Measurements from ENCODE around the gene PTPRG.
"Not testable (repeated sequence)": the region's sequence is repeated elsewhere in the genome, so short reads cannot be mapped to it uniquely, and the experiment has no call there.

PTPRG gene

GRCh38 chr3:61748288-61748687 lies 186.9 kb downstream of the PTPRG start:
- DNase-seq (ENCODE audit: low read depth in 1 of 2, low spot score in 1 of 2): no peak

- no peak for DNase-seq (ENCODE audit: low read depth in 1 of 2, low spot score in 1 of 2)
These were observed 189.4 kb downstream of the PTPRG start for GRCh38 chr3:61750766-61751165.

DNA sequence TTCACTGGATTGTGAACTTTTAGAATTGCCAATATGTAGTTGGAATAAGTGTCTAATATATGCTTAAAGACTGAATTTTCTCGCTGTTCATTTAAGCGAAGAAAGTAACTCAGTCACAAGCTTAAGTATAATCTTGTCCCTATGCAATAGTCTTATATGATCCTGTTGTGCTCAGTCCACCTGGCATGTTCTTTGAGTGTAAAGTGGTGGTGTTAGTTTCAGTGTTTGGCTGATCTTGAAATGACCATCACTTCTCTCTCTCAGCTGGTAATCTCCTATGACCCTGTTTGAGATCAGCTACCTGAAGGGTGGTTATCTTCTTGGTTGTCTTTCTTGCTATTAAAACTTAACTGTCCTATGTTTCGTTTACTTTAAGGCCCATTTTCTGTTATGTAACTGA lies 197.5 kb downstream of the PTPRG start:
- no peak for DNase-seq (ENCODE audit: low read depth in 1 of 2, low spot score in 1 of 2)

DNA sequence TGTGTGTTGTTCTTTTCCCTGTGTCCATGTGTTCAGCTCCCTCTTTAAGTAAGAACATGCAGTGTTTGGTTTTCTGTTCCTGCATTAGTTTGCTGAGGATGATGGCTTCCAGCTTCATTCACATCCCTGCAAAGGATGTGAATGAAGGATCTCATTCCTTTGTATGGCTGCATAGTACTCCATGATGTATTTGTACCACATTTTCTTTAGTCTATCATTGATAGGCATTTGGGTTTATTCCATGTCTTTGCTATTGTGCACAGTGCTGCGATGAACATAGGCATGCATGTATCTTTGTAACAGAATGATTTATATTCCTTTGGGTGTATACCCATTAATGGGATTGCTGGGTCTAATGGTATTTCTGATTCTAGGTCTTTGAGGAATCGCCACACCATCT lies 199.4 kb downstream of the PTPRG start:
- not testable (repeated sequence) for DNase-seq (ENCODE audit: low read depth in 1 of 2, low spot score in 1 of 2)

- DNase-seq (ENCODE audit: low read depth in 1 of 2, low spot score in 1 of 2): no peak
These were observed 200.5 kb downstream of the PTPRG start for GRCh38 chr3:61761694-61762430.

- no peak for DNase-seq (ENCODE audit: low read depth in 1 of 2, low spot score in 1 of 2)
These were observed 203.9 kb downstream of the PTPRG start for GRCh38 chr3:61765157-61765876.

DNA sequence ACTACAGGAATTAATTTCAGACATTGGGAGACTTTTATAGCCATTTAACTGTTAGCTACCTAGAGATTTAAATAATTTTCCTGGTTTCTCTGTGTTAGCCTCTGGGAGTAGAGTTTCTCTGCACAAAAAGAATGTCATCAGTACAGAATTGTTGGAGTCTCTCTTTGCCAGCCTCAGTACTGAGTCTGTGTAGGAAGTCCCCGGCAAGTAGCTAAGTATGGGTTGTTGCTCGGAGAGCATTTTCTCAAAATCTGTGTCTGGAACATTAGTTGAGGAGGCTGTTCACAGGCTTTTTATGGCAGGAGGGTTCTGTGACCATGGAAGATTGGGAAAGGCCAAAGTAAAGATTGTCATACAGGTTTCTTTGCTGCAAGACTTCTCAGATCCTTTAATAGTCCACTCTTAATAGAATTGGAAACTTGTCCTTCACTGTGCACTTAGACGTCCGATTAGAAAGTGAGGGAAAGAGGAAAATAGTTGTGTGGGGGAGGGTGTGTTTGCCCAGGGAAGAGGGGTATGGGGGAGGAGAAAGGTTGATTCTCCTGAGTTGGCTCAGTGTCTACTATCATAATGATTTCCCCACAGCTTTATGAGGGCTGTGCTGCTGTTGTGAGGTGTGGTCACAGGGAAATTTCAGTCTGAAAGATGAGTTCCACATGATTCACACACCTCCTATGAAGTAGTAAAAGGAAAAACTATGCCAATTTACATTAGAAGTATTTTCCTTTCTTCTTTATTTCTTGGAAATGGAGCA lies 207.1 kb downstream of the PTPRG start:
- no peak for DNase-seq (ENCODE audit: low read depth in 1 of 2, low spot score in 1 of 2)

DNA sequence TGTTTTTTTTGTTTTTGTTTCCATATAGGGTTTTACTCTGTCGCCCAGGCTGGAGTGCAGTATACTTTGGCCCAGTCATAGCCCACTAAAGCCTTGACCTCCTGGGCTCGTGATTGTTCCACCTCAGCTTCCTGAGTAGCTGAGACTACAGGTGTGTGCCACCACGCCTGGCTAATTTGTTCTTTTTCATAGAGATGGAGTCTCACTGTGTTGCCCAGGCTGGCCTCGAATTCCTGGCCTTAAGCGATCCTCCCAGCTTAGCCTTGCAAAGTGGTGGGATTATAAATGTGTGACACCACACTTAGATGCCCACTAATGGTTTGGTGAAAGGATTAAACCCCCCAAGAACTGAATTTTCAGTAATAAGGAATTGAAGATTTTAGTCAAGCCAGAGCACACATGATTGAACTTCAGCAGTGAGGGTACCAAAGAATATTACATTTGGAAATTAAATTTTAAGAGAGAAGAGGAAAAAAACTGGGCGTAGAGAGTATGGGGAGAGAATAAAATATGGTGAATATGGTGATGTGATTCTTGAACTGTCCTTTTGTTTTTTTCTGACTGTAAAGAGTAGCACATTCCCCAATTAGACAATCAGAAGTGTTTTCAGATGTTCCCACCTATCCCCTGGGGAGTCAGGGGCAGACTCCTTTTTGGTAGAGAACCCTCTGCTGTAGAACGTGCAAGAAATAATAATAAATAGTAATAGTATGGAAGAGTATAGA lies 208.1 kb downstream of the PTPRG start:
- DNase-seq (ENCODE audit: low read depth in 1 of 2, low spot score in 1 of 2): no peak

- no peak for DNase-seq (ENCODE audit: low read depth in 1 of 2, low spot score in 1 of 2)
These were observed 210.6 kb downstream of the PTPRG start for GRCh38 chr3:61771976-61772375.

DNA sequence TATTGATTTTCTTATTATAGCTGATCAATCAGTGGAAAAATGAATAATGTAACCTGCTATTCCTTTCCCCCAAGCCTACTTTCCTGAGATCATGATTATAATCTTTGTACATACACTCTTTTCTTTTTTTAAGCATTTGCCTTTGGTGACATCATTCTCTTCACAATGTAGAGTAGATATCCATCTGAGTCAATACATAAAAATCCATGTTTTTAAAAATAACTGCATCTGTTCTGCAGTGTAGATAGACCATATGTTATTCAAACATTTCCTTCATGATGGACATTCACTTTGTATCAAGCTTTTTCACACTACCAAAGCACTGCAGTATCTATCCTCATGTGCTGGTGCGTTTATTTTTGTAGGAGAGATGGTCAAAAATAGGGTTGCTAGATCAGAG lies 211.1 kb downstream of the PTPRG start:
- DNase-seq (ENCODE audit: low read depth in 1 of 2, low spot score in 1 of 2): no peak

DNA sequence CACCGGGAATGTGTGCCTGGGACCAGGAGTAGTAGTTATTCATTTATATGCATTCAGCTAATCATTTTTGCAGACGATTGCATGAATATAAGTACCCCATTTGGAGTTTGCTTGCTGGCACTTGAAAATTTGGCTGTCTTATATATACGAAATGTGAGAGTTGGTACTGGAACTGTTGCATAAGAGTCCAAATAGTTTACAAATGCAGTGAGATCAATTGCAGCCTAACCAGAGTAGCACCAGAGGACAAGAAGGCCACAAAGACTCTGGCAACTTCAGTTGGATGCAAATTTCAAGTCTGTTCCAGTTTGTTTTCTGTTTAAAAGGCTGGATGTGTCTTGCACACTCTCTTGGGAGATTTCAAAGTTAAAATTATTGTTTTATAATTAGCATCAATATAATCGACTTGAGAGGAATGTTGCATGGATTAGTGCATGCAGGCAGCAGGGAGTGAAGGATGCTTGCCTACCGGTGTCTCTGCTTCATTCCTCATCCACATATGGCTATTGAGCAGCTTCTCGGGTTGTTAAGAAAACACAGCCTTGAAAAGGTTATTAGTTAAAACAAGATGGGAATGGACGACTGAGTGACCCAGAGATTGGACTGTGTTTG lies 213.0 kb downstream of the PTPRG start:
- no peak for DNase-seq (ENCODE audit: low read depth in 1 of 2, low spot score in 1 of 2)

GRCh38 chr3:61776390-61776789 lies 215.0 kb downstream of the PTPRG start:
- no peak for DNase-seq (ENCODE audit: low read depth in 1 of 2, low spot score in 1 of 2)

GRCh38 chr3:61777483-61777882 lies 216.1 kb downstream of the PTPRG start:
- no peak for DNase-seq (ENCODE audit: low read depth in 1 of 2, low spot score in 1 of 2)

DNA sequence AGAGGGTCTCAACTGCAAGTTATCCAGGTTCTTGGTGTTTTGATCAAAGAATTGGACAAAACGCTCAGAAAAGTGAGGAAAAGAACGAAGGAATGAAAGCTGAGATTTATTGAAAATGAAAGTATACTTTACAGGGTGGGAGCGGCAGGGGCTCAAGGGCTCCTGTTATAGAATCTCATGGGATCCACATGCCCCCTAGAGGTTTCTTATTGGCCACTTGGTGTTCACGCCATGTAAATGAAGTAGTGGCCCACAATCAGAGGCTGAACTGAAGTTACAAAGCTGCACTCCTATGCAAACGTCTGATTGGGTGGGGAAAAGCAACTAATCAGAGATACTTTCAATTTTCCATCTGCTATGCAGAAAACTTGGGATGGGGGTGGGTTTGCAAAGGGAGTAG lies 216.7 kb downstream of the PTPRG start:
- no peak for DNase-seq (ENCODE audit: low read depth in 1 of 2, low spot score in 1 of 2)

DNA sequence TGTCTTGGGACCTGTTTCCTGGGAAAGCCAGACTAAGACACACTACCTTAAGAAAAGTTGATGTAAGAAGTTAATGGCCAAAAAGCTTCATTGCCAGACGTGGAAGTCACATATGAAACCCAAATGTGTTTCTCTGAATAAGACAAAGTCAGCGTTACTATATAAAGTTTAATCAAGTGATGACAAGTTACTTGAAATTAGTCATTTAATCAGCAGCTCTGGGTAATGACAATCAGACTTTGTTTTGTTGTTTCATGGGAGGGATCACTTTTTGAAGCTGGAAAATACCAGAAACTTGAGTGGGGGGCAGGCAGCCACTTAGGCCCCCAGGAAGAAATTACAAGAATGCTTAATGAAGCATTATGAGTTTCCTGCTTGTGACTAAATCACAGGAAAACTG lies 218.6 kb downstream of the PTPRG start:
- no peak for DNase-seq (ENCODE audit: low read depth in 1 of 2, low spot score in 1 of 2)

DNA sequence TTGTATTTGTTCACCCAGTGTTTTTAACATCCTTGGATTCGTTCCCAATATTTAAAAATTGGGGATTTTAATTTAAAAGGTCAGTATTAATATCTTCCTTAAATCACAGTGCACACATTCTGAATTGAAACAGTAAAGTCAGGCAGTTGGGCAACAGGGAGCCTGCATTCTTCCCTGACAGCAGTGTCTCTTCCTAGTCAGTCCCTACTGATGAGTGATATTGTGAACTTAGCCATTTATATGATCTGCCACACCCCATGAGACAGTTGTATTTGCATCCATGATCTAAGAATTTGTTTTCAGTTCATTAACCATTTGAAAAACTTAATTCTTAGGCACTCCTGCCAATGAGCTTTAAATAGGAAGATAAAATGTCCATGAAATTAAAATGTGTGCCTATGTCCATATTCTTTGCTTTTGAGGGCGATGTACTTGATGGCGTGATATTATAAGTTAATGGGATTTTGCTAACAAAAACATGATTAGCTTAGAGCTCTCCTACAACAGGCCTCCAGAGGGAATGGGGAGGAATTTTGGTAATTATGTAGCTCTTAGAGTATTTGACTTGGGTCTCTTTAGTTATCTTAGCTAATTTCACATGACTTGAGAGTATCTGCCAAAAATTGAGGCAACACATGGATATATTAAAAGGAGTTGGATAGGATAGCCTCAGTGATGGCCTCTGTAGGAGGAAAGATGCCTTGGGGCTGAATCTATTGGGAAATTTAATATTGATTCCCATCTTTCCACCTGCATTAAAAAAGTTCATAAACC lies 219.3 kb downstream of the PTPRG start:
- no peak for DNase-seq (ENCODE audit: low read depth in 1 of 2, low spot score in 1 of 2)

- no peak for DNase-seq (ENCODE audit: low read depth in 1 of 2, low spot score in 1 of 2)
These were observed 222.8 kb downstream of the PTPRG start for GRCh38 chr3:61783993-61784718.

DNA sequence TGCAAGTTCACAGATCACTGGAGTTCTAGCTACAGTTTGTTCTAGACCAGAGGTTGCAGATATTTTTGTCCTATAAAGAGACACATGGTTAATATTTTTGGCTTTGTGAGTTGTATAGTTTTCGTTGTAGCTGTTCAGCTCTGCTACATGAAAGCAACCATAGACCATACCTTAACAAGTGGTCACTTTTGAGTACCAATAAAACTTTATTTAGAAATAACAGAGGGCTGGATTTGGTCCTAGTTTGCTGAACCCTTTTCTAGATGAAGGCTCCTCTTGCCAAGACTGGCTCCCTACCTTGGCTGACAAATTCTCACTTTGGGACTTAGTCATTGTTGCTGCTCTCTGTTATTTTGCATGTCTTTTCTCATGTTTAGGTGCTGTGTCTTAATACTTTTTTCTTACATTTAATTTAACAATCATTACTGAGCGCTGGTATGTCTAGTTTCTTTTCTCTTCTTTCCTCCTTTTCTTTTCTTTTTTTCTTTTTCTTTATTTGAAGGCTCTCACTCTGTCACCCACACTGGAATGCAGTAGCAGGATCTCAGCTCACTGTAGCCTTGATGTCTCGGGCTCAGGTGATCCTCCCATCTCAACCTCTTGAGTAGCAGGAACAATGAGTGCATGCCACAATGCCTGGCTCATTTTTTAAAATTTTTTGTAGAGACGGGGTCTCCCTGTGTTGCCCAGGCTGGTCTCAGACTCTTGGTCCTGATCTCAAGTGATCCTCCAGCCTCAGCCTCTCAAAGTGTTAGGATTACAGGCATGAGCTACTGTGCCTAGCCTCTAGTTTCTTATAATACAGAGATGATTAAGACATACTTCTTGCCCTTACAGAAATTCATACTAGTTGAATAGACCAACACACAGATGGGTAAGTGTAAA lies 227.5 kb downstream of the PTPRG start:
- DNase-seq (ENCODE audit: low read depth in 1 of 2, low spot score in 1 of 2): no peak

DNA sequence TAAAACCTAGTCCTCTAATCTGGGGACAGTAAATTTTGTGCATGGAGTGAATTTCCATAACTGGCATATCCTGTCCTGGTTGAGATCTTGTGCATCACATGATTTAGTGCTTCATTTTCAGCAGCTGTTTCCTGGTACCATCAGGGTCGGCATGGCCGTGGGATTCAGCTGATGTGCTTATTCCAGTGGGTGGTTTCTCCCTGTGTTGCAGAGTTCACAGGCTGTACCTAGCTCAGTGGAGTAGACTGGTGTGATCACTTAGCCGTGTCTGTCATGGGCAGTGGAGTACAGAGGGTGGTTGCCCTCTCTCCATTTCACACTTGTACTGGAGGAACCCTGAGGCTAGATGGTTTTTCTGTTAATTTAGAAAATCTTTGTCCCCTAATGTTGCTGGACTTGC lies 228.5 kb downstream of the PTPRG start:
- no peak for DNase-seq (ENCODE audit: low read depth in 1 of 2, low spot score in 1 of 2)
